ENCODE measurements around the gene NEU2.

The NEU2 gene

GRCh38 chr2:233082931-233083755 is 50.7 kb downstream of the NEU2 start:
- peaks cover 51% of the 10 kb centered on the region for H3K79me2 ChIP-seq (ENCODE audit: low read length)
- no peak overlapping the region for H3K4me3 ChIP-seq (ENCODE audit: low read length)
- no peak for DNase-seq
- no peak overlapping the region for H2AFZ ChIP-seq (ENCODE audit: low read length)
- H3F3A ChIP-seq (ENCODE audit: insufficient read depth, low read length), result peaks cover 29% of the 10 kb centered on the region
- no peaks in the 10 kb centered on the region for H3K36me3 ChIP-seq (replicated peaks; ENCODE audit: insufficient read depth, low read length)
- H3K27me3 ChIP-seq (replicated peaks; ENCODE audit: insufficient read depth, low read length), result no peaks in the 10 kb centered on the region
- peaks cover 40% of the 10 kb centered on the region for H3K4me1 ChIP-seq (ENCODE audit: low read length)
- H3K9me3 ChIP-seq (replicated peaks; ENCODE audit: insufficient read depth, low read length), result no peaks in the 10 kb centered on the region
- no peaks in the 10 kb centered on the region for H3K9me2 ChIP-seq (replicated peaks; ENCODE audit: insufficient read depth, low read length)
- H3K27ac ChIP-seq (ENCODE audit: low read length), result peak overlapping the region; percentile 80
- H3K9ac ChIP-seq (ENCODE audit: low read length), result peak overlapping the region; percentile 28; the same call in 1 of the 2 replicates
- peak overlapping the region; percentile 47 for H3K4me2 ChIP-seq (ENCODE audit: low read depth, low read length)
- TF ChIP-seq EZH2 (optimal IDR thresholded peaks at IDR 0.05; ENCODE audit: low read depth, low read length), result no peak
- TF ChIP-seq CTCF (IDR thresholded peaks at IDR 0.05; ENCODE audit: low read length), result no peak
- TF ChIP-seq EZH2phosphoT487 (IDR thresholded peaks at IDR 0.05; ENCODE audit: low read length), result no peak
- H4K20me1 ChIP-seq (ENCODE audit: insufficient read depth, low read length), result no peaks in the 10 kb centered on the region

- H3K9me2 ChIP-seq (replicated peaks; ENCODE audit: insufficient read depth, low read length), result no peaks in the 10 kb centered on the region
- no peak overlapping the region for H3K9ac ChIP-seq (ENCODE audit: low read length)
- H3K4me2 ChIP-seq (ENCODE audit: low read depth, low read length), result peak overlapping the region; percentile 21; the same call in 1 of the 2 replicates
- H3K9me3 ChIP-seq (replicated peaks; ENCODE audit: insufficient read depth, low read length), result no peaks in the 10 kb centered on the region
- H3K4me3 ChIP-seq (ENCODE audit: low read length), result no peak overlapping the region
- H2AFZ ChIP-seq (ENCODE audit: low read length), result no peak overlapping the region
- peaks cover 29% of the 10 kb centered on the region for H3F3A ChIP-seq (ENCODE audit: insufficient read depth, low read length)
- no peaks in the 10 kb centered on the region for H3K36me3 ChIP-seq (replicated peaks; ENCODE audit: insufficient read depth, low read length)
- no peaks in the 10 kb centered on the region for H4K20me1 ChIP-seq (ENCODE audit: insufficient read depth, low read length)
- no peaks in the 10 kb centered on the region for H3K27me3 ChIP-seq (replicated peaks; ENCODE audit: insufficient read depth, low read length)
- peak overlapping the region; percentile 80; the same call in 1 of the 2 replicates for H3K27ac ChIP-seq (ENCODE audit: low read length)
- no peak for DNase-seq
- no peak for TF ChIP-seq EZH2phosphoT487 (IDR thresholded peaks at IDR 0.05; ENCODE audit: low read length)
- H3K79me2 ChIP-seq (ENCODE audit: low read length), result peaks cover 54% of the 10 kb centered on the region
- H3K4me1 ChIP-seq (ENCODE audit: low read length), result peaks cover 40% of the 10 kb centered on the region
Measured at GRCh38 chr2:233083782-233084181, 51.3 kb downstream of the NEU2 start.

- no peak for TF ChIP-seq EZH2 (optimal IDR thresholded peaks at IDR 0.05; ENCODE audit: low read depth, low read length)
- no peak for TF ChIP-seq CTCF (IDR thresholded peaks at IDR 0.05; ENCODE audit: low read length)
- no peak for TF ChIP-seq EZH2phosphoT487 (IDR thresholded peaks at IDR 0.05; ENCODE audit: low read length)
- no peak overlapping the region for H3K4me3 ChIP-seq (ENCODE audit: low read length)
- H4K20me1 ChIP-seq (ENCODE audit: insufficient read depth, low read length), result no peaks in the 10 kb centered on the region
- H3K9me2 ChIP-seq (replicated peaks; ENCODE audit: insufficient read depth, low read length), result no peaks in the 10 kb centered on the region
- H3K9me3 ChIP-seq (replicated peaks; ENCODE audit: insufficient read depth, low read length), result no peaks in the 10 kb centered on the region
- no peaks in the 10 kb centered on the region for H3K36me3 ChIP-seq (replicated peaks; ENCODE audit: insufficient read depth, low read length)
- peaks cover 23% of the 10 kb centered on the region for H3F3A ChIP-seq (ENCODE audit: insufficient read depth, low read length)
- H3K9ac ChIP-seq (ENCODE audit: low read length), result no peak overlapping the region
- no peaks in the 10 kb centered on the region for H3K27me3 ChIP-seq (replicated peaks; ENCODE audit: insufficient read depth, low read length)
- peaks cover 62% of the 10 kb centered on the region for H3K79me2 ChIP-seq (ENCODE audit: low read length)
- H3K4me1 ChIP-seq (ENCODE audit: low read length), result peaks cover 33% of the 10 kb centered on the region
- peak; percentile 51 for DNase-seq
- H2AFZ ChIP-seq (ENCODE audit: low read length), result no peak overlapping the region
- H3K27ac ChIP-seq (ENCODE audit: low read length), result peak overlapping the region; percentile 53; the same call in 1 of the 2 replicates
- 0 out of 2 replicates have a peak overlapping the region, but pooled peaks have one; percentile 21 for H3K4me2 ChIP-seq (ENCODE audit: low read depth, low read length)
Measured at GRCh38 chr2:233084488-233084887, 52.0 kb downstream of the NEU2 start.
